CD14-positive monocyte (primary cell): Measurements from ENCODE around the gene PKNOX2. TPM values are rescaled to one million over a fixed set of nuclear protein-coding genes. Genes with fewer than 3 reads are reported as not detected.

Experiments used
- DNase-seq, 3 donors: peaks; one replicate each; pipeline ENCODE4 v3.0.0-alpha.2; 2011 to 2022
- H2AFZ ChIP-seq: 2 replicates; pipeline ENCODE4 v1.6.0; 2012; ENCODE audit warnings: mild to moderate bottlenecking, low read depth, low read length, inconsistent platforms; ENCODE audit not compliant: insufficient read depth, poor library complexity, severe bottlenecking
- H3K27ac ChIP-seq, 2 donors: 1 replicate in 1 of 2; 2 replicates in 1 of 2; pipeline ENCODE4 v1.5.1; 2012 to 2013; ENCODE audit warnings: low read length in 2 of 2, control low read depth in 1 of 2, inconsistent platforms in 1 of 2, low read depth in 1 of 2, mild to moderate bottlenecking in 1 of 2
- H3K27me3 ChIP-seq, 2 donors: one replicate each; pipeline versions ENCODE4 v1.6.0 to v1.6.1; 2011 to 2013; ENCODE audit warnings: low read length in 2 of 2; ENCODE audit not compliant: control insufficient read depth in 2 of 2, insufficient read depth in 2 of 2
- H3K36me3 ChIP-seq, 2 donors: replicated peaks in 1 of 2; 1 replicate in 1 of 2; 2 replicates in 1 of 2; pipeline versions ENCODE4 v1.5.1 to v1.6.1; 2012 to 2013; ENCODE audit warnings: low read length in 2 of 2, control low read depth in 1 of 2, inconsistent platforms in 1 of 2, mild to moderate bottlenecking in 1 of 2; ENCODE audit not compliant: insufficient read depth in 2 of 2, control insufficient read depth in 1 of 2
- H3K4me1 ChIP-seq, 2 donors: 1 replicate in 1 of 2; 2 replicates in 1 of 2; pipeline versions ENCODE4 v1.5.1 to v1.6.1; 2012 to 2013; ENCODE audit warnings: low read length in 2 of 2, control low read depth in 1 of 2, inconsistent platforms in 1 of 2, mild to moderate bottlenecking in 1 of 2, moderate library complexity in 1 of 2; ENCODE audit not compliant: insufficient read depth in 2 of 2, control insufficient read depth in 1 of 2
- H3K4me2 ChIP-seq: replicated peaks from 2 replicates; pipeline ENCODE3; 2012; ENCODE audit warnings: low read length, moderate library complexity, mild to moderate bottlenecking; ENCODE audit not compliant: poor library complexity, severe bottlenecking; ENCODE audit errors: extremely low read depth
- H3K4me3 ChIP-seq, 3 experiments: fragments of 200-600 bp in 1 of 3; sonication (generic) in 1 of 3; replicated peaks in 1 of 3; 1 replicate in 2 of 3; 2 replicates in 1 of 3; pipeline ENCODE4 v1.5.1; 2011 to 2013; ENCODE audit warnings: low read length in 3 of 3, mild to moderate bottlenecking in 3 of 3, control low read depth in 2 of 3, low read depth in 2 of 3, inconsistent platforms in 1 of 3, moderate library complexity in 1 of 3
- H3K79me2 ChIP-seq: 2 replicates; pipeline ENCODE4 v1.6.0; 2012; ENCODE audit warnings: mild to moderate bottlenecking, control low read depth, inconsistent platforms, low read length, moderate library complexity; ENCODE audit not compliant: insufficient read depth
- H3K9ac ChIP-seq: 2 replicates; pipeline ENCODE4 v1.6.0; 2017; ENCODE audit warnings: low read length, mild to moderate bottlenecking; ENCODE audit not compliant: insufficient read depth, poor library complexity, severe bottlenecking
- H3K9me3 ChIP-seq, 2 donors: replicated peaks in 1 of 2; 1 replicate in 1 of 2; 2 replicates in 1 of 2; pipeline versions ENCODE4 v1.5.1 to v1.6.1; 2012 to 2013; ENCODE audit warnings: low read length in 2 of 2, control low read depth in 1 of 2; ENCODE audit not compliant: control insufficient read depth in 1 of 2, insufficient read depth in 1 of 2
- H4K20me1 ChIP-seq: 2 replicates; pipeline ENCODE4 v1.6.0; 2012; ENCODE audit warnings: mild to moderate bottlenecking, low read length, control low read depth, moderate library complexity; ENCODE audit not compliant: insufficient read depth
- H3K27ac Mint-ChIP-seq, 7 donors: one replicate each; pipeline ENCODE4 v1.8.0; 2020; ENCODE audit warnings: mild to moderate bottlenecking in 7 of 7, mixed read lengths in 7 of 7, moderate library complexity in 6 of 7, inconsistent platforms in 2 of 7
- H3K27me3 Mint-ChIP-seq, 3 donors: one replicate each; pipeline ENCODE4 v1.8.0; 2021 to 2022; ENCODE audit warnings: low read depth in 3 of 3, mild to moderate bottlenecking in 3 of 3, mixed read lengths in 3 of 3, moderate library complexity in 3 of 3, inconsistent platforms in 1 of 3
- H3K36me3 Mint-ChIP-seq, 2 donors: one replicate each; pipeline ENCODE4 v1.8.0; 2020; ENCODE audit warnings: mixed read lengths in 2 of 2, inconsistent platforms in 1 of 2, mild to moderate bottlenecking in 1 of 2
- H3K4me1 Mint-ChIP-seq: one replicate; pipeline ENCODE4 v1.8.0; 2020; ENCODE audit warnings: mild to moderate bottlenecking, mixed read lengths
- H3K4me3 Mint-ChIP-seq, 2 donors: one replicate each; pipeline ENCODE4 v1.8.0; 2020; ENCODE audit warnings: mild to moderate bottlenecking in 2 of 2, mixed read lengths in 2 of 2, moderate library complexity in 1 of 2
- H3K9me3 Mint-ChIP-seq, 7 donors: one replicate each; pipeline ENCODE4 v1.8.0; 2020 to 2022; ENCODE audit warnings: mixed read lengths in 7 of 7, mild to moderate bottlenecking in 6 of 7, moderate library complexity in 6 of 7, inconsistent platforms in 2 of 7
- WGBS: methylation state at CpG from one replicate; pipeline ENCODE4 v1.1.5; 2013; ENCODE audit warnings: missing lambda C conversion rate; ENCODE audit not compliant: insufficient coverage; 5-methylcytosine and 5-hydroxymethylcytosine counted together
- intact Hi-C, 2 donors: fragments of 100-400 bp; cut with micrococcal nuclease; formaldehyde crosslinking; loops; one replicate each; pipeline versions ENCODE4 v1.15.0 to v1.15.1; 2023
- polyA plus RNA-seq, 3 donors: library from polyadenylated mRNA; depleted of rRNA in 1 of 3; unstranded in 2 of 3; stranded (reverse) in 1 of 3; fragments of 300-500 nt in 2 of 3; fragments of >200 nt in 1 of 3; fragmentation: Illumina TruSeq in 2 of 3; gene quantifications; 1 replicate in 2 of 3; 2 replicates in 1 of 3; pipeline ENCODE4 v1.2.3, GENCODE V29; 2012 to 2021
- TF ChIP-seq, protein P1 (sequence below): fragments of 200-600 bp; IDR thresholded peaks from one replicate; pipeline ENCODE4 v1.8.0; 2022; ENCODE audit warnings: antibody characterized with exemption, mild to moderate bottlenecking

PKNOX2 gene
- polyA plus RNA-seq, 3 donors = not detected

- no peak for DNase-seq
- H3K9ac ChIP-seq = no peak overlapping the region
- H3K4me3 Mint-ChIP-seq = no peak overlapping the region
- H3K36me3 Mint-ChIP-seq = no peaks in the 10 kb centered on the region
- H2AFZ ChIP-seq = no peak overlapping the region
- no peak overlapping the region for H3K4me2 ChIP-seq
- no peaks in the 10 kb centered on the region for H3K9me3 Mint-ChIP-seq
- TF ChIP-seq, protein P1, sequence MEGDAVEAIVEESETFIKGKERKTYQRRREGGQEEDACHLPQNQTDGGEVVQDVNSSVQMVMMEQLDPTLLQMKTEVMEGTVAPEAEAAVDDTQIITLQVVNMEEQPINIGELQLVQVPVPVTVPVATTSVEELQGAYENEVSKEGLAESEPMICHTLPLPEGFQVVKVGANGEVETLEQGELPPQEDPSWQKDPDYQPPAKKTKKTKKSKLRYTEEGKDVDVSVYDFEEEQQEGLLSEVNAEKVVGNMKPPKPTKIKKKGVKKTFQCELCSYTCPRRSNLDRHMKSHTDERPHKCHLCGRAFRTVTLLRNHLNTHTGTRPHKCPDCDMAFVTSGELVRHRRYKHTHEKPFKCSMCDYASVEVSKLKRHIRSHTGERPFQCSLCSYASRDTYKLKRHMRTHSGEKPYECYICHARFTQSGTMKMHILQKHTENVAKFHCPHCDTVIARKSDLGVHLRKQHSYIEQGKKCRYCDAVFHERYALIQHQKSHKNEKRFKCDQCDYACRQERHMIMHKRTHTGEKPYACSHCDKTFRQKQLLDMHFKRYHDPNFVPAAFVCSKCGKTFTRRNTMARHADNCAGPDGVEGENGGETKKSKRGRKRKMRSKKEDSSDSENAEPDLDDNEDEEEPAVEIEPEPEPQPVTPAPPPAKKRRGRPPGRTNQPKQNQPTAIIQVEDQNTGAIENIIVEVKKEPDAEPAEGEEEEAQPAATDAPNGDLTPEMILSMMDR = no peak
- 66% methylated on average over 3 of the region's 4 CpGs for WGBS
- H3K27ac ChIP-seq = no peak overlapping the region
- peaks cover 0 to 12% of the 10 kb centered on the region in 2 donors for H3K27me3 ChIP-seq
- no peaks in the 10 kb centered on the region for H4K20me1 ChIP-seq
- H3K27ac Mint-ChIP-seq = no peak overlapping the region
- H3K36me3 ChIP-seq = no peaks in the 10 kb centered on the region
- intact Hi-C loops = no loop called here
- no peaks in the 10 kb centered on the region for H3K79me2 ChIP-seq
- H3K27me3 Mint-ChIP-seq = peaks cover 12 to 20% (median 16%) of the 10 kb centered on the region in 3 donors
- no peaks in the 10 kb centered on the region for H3K4me1 Mint-ChIP-seq
- no peaks in the 10 kb centered on the region for H3K4me1 ChIP-seq
- no peaks in the 10 kb centered on the region for H3K9me3 ChIP-seq
- no peak overlapping the region for H3K4me3 ChIP-seq
These were observed 93.2 kb downstream of the PKNOX2 start for GRCh38 chr11:125257751-125258150.

DNA sequence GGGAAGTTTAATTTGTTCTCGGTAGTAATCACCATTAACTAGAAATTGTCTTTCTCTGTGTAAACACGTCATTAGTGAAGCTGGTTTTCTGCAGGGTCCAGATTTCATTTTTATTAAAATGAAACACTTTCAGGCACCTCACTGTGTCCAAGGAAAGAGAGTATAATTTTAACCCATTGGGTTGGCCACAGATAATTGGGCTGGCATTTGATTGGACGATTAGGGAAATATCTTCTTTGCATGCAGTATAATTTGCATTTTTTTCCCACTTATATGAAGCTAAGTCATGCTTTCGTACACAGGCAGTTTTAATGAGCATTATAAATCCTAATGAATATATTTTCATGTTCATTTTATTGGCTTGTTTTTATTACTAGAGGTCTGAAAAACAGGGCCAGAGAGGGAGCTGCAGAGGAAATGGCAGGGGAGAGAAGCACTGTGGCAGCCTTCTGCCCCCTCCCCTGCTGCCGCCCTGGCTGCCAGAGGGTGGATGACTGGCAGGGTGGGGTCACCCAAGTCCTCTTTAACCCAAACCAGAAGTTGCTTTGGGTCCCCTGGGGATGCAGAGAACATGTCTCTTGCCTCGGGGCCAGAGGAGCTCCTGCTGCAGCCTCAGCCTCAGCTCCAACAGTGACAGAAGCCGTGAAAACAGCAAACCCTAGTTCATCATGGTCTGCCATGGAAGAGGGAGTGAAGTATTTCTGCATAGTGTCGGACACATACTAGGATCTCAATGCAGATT is 93.9 kb downstream of the PKNOX2 start:
- H3K36me3 ChIP-seq = no peaks in the 10 kb centered on the region
- no peaks in the 10 kb centered on the region for H3K9me3 ChIP-seq
- peaks cover 3 to 19% of the 10 kb centered on the region in 2 donors for H3K27me3 ChIP-seq
- Mint-ChIP-seq H3K9me3 (no peaks in the 10 kb centered on the region), H3K4me3 (no peak overlapping the region), H3K27ac (no peak overlapping the region), H3K4me1 (no peaks in the 10 kb centered on the region), H3K27me3 (peaks cover 19 to 27% (median 21%) of the 10 kb centered on the region in 3 donors), H3K36me3 (no peaks in the 10 kb centered on the region)
- TF ChIP-seq, protein P1 = no peak
- no peak overlapping the region for H3K4me2 ChIP-seq
- no peak overlapping the region for H3K27ac ChIP-seq
- H3K4me1 ChIP-seq = no peaks in the 10 kb centered on the region
- intact Hi-C loops = no loop called here
- H3K4me3 ChIP-seq = no peak overlapping the region
- no peaks in the 10 kb centered on the region for H4K20me1 ChIP-seq
- whole genome bisulfite sequencing = 80% methylated on average over 1 of the region's 8 CpGs
- no peak overlapping the region for H3K9ac ChIP-seq
- H3K79me2 ChIP-seq = no peaks in the 10 kb centered on the region
- H2AFZ ChIP-seq = no peak overlapping the region
- DNase-seq = no peak
